HG03159 (cell line): ENCODE results near the gene USP7.
"Not testable (repeated sequence)": the region's sequence is repeated elsewhere in the genome, so short reads cannot be mapped to it uniquely, and the experiment has no call there.

Experiments used
- ATAC-seq: cut with Tn5 transposase; IDR thresholded peaks from one replicate; pipeline ENCODE4 v1.9.1; 2021; ENCODE audit warnings: mild to moderate bottlenecking, moderate library complexity; ENCODE audit not compliant: unreplicated experiment

Gene USP7

GRCh38 chr16:8975039-8975438 is 11.3 kb upstream of the USP7 start:
- ATAC-seq = no peak

GRCh38 chr16:8972843-8973586 is 9.3 kb upstream of the USP7 start:
- no peak for ATAC-seq

GRCh38 chr16:8971416-8971815 is 7.7 kb upstream of the USP7 start:
- ATAC-seq = no peak

GRCh38 chr16:8969202-8969897 is 5.6 kb upstream of the USP7 start:
- ATAC-seq = not testable (repeated sequence)

GRCh38 chr16:8968054-8968453 is 4.3 kb upstream of the USP7 start:
- not testable (repeated sequence) for ATAC-seq

- ATAC-seq = no peak
Measured at GRCh38 chr16:8967132-8967821, 3.6 kb upstream of the USP7 start.

- ATAC-seq = no peak
Measured at GRCh38 chr16:8966817-8967131, 3.1 kb upstream of the USP7 start.

- no peak for ATAC-seq
Measured at GRCh38 chr16:8964462-8964861, 756 bp upstream of the USP7 start.

- no peak for ATAC-seq
Measured at GRCh38 chr16:8963010-8963820, 491 bp downstream of the USP7 start.

- peak; percentile 35 for ATAC-seq
Measured at GRCh38 chr16:8962393-8963009, 1.2 kb downstream of the USP7 start.

- ATAC-seq = no peak
Measured at GRCh38 chr16:8961811-8962390, 1.8 kb downstream of the USP7 start.

- ATAC-seq = no peak
Measured at GRCh38 chr16:8960788-8961109, 3.0 kb downstream of the USP7 start.

- ATAC-seq = no peak
Measured at GRCh38 chr16:8959921-8960787, 3.6 kb downstream of the USP7 start.

GRCh38 chr16:8958344-8959167 is 5.2 kb downstream of the USP7 start:
- no peak for ATAC-seq

- ATAC-seq = no peak
Measured at GRCh38 chr16:8957509-8958157, 6.1 kb downstream of the USP7 start.

- ATAC-seq = no peak
Measured at GRCh38 chr16:8957063-8957397, 6.7 kb downstream of the USP7 start.

GRCh38 chr16:8956265-8957062 is 7.2 kb downstream of the USP7 start:
- ATAC-seq = no peak

GRCh38 chr16:8955828-8956227 is 7.9 kb downstream of the USP7 start:
- no peak for ATAC-seq
